Measurements from ENCODE around the gene PLA2G5.
"Not testable (repeated sequence)": the region's sequence is repeated elsewhere in the genome, so short reads cannot be mapped to it uniquely, and the experiment has no call there.

The PLA2G5 gene

GRCh38 chr1:20120796-20121195, 50.8 kb downstream of the PLA2G5 start:
- no peak for DNase-seq (ENCODE audit: low spot score)

- DNase-seq (ENCODE audit: low spot score), result no peak
These were observed 53.9 kb downstream of the PLA2G5 start for GRCh38 chr1:20123722-20124455.

- peak; percentile 40 for DNase-seq (ENCODE audit: low spot score)
These were observed 54.6 kb downstream of the PLA2G5 start for GRCh38 chr1:20124456-20125057.

- DNase-seq (ENCODE audit: low spot score), result no peak
These were observed 55.1 kb downstream of the PLA2G5 start for GRCh38 chr1:20125100-20125499.

- DNase-seq (ENCODE audit: low spot score), result no peak
These were observed 56.2 kb downstream of the PLA2G5 start for GRCh38 chr1:20126041-20126805.

GRCh38 chr1:20126806-20127440, 56.9 kb downstream of the PLA2G5 start:
- no peak for DNase-seq (ENCODE audit: low spot score)

GRCh38 chr1:20130518-20130917, 60.5 kb downstream of the PLA2G5 start:
- DNase-seq (ENCODE audit: low spot score), result not testable (repeated sequence)

GRCh38 chr1:20134995-20135394, 65.0 kb downstream of the PLA2G5 start:
- no peak for DNase-seq (ENCODE audit: low spot score)

- no peak for DNase-seq (ENCODE audit: low spot score)
These were observed 66.3 kb downstream of the PLA2G5 start for GRCh38 chr1:20136249-20136648.

- no peak for DNase-seq (ENCODE audit: low spot score)
These were observed 67.1 kb downstream of the PLA2G5 start for GRCh38 chr1:20137055-20137454.

- no peak for DNase-seq (ENCODE audit: low spot score)
These were observed 67.6 kb downstream of the PLA2G5 start for GRCh38 chr1:20137604-20138003.

- no peak for DNase-seq (ENCODE audit: low spot score)
These were observed 68.4 kb downstream of the PLA2G5 start for GRCh38 chr1:20138346-20138745.

- DNase-seq (ENCODE audit: low spot score), result no peak
These were observed 69.1 kb downstream of the PLA2G5 start, which contains the start of gene PLA2G2F for GRCh38 chr1:20138961-20139550. Gene PLA2G2F (plus strand): TSS chr1:20139323. CDS start chr1:20139428, 105 bp downstream.

GRCh38 chr1:20139776-20140612, 70.0 kb downstream of the PLA2G5 start:
- no peak for DNase-seq (ENCODE audit: low spot score)

- no peak for DNase-seq (ENCODE audit: low spot score)
These were observed 71.0 kb downstream of the PLA2G5 start for GRCh38 chr1:20141001-20141400.

GRCh38 chr1:20141466-20141865, 71.5 kb downstream of the PLA2G5 start:
- DNase-seq (ENCODE audit: low spot score), result no peak

Measured in hematopoietic multipotent progenitor cell treated with erythropoietin and hydrocortisone succinate and interleukin-3 and kit ligand, for 17 days (in vitro differentiated cells).